Activated CD4-positive, alpha-beta T cell treated with anti-CD3 and anti-CD28 coated beads for 48 hours (primary cell): ENCODE results near the gene IQSEC3.

Experiments used
- DNase-seq: peaks from one replicate; pipeline ENCODE4 v3.0.0-alpha.2; 2020

IQSEC3 gene

DNA sequence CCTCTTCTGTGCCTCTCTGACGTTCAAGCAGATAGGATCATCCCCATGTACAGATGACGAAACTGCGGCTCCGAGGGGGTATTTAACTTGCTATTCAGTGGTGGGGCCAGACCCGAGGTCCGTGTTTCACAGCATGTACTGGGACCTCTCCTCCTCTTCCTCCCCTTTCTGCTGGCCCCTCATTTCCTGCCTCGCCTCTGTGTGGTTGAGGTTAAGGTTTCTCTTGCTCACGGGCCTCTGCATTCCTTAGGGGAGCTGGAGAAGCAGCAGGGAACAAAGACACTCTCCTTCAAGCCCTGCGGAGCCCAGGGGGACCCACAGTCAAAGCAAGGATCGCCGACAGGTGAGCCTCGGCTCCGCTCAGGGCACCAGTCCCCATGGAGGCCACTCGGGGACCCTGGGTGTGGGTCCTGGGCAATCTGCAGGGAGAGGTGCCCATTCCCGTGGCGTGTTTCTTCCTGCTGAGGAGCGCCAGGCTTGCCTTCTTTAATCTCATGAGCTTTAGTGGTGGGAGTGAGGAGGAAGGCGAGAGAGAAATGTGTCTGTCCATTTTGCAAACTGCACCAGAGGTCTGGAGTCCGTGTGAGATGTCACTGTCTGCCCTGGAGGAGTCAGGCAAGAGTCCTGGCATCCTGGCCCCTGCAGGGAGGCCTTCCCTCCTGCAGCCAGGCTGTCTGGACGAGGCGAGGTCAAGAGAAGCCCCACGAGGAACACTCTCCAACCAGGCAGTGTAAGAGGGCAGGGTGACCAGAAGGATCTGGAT, 102.4 kb downstream of the IQSEC3 start:
- no peak for DNase-seq

DNA sequence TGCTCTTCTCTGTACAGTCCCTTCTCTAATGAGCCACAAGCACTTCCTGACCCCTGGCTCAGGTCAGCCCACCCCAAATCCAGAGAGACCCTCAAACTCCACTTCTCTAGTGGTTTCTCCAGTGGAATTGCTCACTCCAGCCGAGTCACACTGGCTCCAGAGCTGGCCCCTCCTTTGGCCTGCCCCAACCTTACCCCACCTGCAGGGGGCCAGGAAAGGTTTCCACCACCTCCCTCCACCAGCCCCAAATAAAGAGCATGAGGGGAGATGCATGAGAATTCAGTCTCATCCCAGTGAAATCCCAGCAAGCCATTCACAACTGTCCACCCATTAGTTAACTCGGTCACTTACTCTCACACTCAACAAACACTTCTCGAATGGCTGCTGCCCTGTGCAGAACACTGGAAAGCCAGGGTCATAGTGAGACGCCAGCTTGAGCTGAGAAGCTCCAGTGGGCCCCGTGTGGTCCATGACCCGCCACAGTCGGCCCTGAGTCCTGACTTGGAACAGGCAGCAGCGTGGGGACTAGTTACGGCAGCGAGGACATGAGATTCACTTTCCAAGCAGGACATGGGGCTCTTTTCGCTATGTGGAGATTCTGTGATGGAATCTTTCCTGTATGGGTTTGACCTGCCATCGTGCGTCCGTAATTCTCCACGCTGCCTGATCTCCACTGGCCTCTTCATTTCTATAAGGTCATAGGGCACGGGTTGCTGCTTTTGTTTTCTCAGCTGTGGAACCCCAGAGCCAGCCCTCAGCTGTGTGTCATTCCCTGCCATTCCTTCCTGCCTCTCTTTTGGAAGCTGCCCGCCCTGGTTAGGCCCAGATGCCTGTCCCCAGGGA, 103.2 kb downstream of the IQSEC3 start:
- DNase-seq = no peak

DNA sequence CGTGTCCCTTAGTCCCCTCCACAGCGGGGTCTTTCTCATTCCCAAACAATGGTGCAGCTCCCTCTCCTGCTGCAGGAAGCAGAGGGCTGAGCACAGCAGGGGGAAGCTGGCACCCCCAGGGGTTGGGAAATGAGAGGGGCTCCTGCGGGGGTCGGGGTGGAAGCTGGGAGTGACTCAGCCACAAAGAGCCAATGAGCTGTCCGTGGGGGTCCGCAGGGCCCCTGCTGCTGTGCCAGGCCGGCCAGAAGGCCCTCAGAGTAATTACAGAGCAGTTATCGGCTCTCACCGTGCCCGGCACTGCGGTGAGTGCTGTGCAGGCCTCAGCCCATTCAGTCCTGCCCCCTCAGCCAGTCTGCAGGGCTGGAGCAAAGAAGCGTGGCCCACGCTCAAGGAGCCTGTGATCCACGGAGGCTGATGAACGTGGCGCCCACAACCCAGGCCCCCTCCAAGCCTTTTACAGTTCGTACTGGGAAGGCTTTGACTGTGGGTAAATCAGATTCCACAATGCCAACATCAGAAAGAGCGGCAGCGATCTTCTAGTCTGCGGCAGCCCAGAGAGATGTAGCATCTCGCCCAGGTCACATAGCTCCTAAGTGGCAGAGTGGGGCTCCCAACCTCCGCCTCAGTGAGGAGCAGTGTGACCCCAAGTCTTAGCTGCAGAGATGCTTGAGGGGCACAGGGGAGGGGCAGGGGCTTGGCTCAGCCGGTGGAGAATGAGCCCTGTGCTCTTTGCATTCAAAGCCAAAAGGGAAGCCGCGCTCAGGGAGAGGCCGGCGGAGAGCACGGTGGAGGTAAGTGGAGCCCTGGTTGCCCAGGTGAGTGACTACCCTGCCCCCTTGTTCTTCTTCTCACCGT, 104.0 kb downstream of the IQSEC3 start:
- DNase-seq = no peak

DNA sequence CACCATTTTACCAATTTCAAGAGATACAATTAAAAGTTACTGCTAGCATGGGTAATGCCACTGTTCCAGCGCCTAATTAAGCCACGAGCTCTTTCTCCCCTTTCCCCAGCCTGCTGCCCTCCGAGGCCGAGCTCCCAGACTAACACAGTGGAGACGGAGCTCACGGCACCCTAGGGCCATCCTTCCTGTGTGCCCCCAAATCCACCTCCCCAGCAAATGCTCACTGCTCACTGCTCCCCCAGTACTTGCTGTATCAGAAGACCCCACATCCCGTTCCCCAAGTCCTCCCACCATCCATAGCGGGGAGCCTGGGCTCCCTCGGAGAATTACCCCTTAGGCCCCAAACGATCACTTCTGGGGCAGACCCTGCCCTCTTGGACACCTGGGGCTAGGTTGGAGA, 104.7 kb downstream of the IQSEC3 start:
- DNase-seq = no peak

DNA sequence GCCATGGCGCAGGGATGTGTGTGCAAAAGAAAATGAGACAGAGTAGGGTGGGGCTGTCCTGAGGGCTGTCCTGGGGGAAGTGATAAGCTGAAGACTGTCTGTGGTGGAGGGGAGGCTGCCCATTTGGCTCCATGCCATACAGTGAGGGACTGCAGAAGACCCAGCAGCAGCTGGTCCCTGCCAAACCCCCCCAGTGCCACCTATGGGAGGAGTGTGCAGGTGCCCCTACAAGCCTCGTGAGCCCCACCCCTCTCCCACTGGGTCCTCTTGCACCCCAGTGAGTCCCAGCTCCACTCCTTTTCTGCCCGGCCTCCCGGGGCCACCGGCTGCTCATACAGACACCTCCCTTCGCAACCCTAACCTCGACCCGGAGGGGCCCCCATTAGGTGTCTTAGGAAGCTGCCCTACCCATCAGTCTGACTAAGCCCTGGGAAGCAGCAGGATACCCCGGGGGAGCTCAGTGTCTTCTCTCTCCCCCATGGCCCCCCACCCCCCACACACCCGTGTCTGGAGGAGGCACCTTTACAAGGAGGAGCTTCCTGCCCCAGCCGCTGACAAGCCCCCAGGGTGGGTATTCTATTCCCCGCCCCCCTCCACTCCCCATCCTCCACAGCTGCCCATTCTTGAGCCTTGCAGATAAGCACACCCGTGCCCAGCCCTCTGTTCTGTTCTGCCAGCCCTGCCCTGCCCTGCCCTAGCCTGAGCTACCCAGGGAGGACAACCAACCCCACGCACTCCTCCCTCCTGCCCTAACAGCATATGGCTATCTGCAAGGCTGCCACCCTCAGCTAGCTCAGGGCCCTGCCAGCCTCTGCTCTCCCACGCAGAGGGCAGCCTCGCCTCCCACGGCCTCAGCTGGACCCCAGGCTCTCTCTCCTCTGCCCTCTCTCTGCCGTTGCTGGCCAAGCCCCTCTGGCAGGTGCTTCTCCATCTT, 105.4 kb downstream of the IQSEC3 start:
- no peak for DNase-seq

DNA sequence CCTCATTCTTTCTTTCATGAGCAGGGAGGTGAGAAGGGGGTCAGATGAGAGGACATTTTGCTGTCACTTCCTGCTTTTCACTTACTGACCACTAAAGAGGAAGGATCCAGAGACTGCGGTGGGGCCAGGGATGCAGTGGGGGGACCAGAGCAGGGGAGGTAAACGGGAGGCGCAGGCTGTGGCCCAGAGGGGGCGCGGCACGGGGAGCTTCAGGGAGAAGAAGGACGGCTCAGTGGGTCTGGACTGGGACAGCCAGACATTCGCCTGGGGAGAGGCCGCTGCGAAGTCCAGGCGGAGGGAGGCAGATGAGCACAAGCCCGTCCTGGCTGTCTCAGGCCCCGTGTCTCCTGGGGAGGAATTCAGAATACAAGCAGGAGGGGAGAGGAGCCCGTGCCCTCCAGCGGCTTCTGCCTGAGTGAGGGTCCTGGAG, 106.2 kb downstream of the IQSEC3 start:
- no peak for DNase-seq

DNA sequence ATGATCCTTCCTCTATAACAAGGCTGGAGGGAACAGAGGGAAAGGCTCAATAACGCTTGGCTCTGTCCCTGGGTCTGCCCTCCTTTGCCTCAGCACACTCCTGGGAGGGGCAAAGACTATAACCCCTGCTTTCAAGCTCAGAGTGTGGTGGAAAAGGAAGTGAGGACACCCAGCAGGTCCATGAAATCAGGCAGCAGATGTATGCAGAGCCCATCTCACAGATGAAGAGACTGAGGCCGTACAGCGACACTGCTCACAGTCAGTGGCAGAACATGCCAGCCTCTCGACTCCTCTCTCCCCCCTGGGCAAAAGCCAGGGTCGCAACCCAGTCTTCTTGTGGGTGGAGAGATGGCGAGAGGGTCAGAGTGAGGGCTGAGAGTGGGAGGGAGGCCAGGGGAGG, 107.6 kb downstream of the IQSEC3 start:
- no peak for DNase-seq

DNA sequence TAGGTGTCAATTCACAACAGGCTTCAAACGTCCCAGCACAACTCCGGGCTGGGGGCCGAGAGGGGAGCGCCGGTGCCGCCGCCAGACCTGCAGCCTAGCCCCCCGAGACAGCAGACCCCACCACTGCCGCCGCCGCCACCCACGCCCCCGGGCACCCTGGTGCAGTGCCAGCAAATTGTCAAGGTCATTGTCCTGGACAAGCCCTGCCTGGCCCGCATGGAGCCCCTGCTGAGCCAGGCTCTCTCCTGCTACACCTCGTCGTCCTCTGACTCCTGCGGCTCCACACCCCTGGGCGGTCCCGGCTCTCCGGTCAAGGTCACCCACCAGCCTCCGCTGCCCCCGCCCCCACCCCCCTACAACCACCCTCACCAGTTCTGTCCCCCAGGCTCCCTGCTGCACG, 108.0 kb downstream of the IQSEC3 start:
- DNase-seq = no peak

DNA sequence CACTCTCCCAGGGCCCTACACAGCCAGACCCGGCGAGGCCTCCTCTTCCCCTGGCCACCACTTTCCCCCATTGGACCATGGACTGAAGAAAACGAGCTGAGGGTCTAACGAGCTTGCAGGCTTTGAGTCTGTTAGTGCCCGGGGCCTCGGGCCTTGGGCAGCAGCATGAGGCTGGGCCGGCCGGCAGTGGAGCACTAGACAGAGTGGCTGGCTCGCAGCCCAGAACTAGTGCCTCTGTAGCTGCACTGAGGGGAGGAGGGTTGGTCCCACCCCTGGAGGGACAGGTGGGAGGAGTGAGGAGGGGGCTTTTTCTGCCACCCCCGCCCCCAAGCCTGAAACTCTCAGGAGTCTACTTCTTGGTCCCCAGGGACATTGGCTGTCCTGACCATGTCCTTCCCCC, 108.7 kb downstream of the IQSEC3 start:
- no peak for DNase-seq

DNA sequence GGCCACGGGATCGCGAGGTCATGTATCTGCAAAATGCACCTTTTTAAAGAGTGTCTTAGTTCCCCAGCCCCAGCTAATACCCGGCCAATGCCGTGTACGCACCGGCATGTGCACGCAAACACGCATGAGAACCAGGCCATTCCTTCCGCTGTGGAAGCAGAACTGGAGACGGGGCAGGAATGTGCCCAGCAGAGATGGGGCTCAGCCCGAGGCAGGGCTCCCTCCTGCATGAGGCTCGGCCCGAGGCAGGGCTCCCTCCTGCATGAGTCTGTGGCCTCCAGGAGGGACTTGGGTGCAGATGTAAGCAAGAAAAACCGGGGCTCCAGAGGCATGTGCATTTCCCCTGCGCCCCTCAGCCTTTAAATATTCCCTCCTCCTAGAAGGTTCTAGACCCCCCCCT, 109.2 kb downstream of the IQSEC3 start:
- no peak for DNase-seq

DNA sequence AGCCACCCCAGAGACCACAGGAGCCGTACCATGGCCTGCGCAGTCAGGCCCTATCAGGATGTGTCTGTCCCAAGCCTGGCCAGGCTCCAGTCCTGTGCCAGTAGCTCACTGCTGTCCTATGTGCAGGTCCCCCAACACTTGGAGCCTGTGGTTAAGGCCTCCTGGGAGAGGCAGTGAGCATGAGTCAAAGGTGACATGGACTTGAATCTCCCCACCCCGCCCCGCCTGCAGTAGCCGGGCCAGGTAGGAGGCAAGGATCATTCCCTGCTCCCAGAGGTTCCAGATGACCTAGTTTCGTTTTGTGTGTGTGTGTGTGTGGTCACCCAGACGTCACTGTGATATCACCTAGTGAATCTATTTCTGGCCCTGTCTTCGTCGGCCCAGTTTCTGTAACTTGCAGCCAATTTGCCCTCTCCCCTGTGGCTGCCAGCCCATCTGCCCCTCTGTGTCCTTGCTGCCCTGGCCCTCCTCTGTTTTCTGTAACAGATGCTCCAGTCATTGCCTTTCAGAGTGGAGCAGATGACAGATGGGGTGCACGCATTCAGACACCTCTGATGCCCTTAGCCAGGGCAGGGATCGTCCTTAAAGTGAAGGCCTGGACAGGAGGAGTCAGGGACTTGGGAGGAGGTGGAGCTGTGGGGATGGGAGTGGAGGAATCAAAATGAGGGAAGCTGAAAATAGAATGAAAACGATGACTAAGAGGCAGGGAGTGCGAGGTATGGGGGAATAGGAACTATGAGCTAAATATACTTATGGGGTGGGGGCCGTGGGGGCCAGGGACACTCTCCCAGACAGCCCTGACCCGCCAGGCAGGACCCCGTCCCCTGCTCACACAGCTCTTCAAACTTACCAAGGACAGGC, 110.0 kb downstream of the IQSEC3 start:
- no peak for DNase-seq

DNA sequence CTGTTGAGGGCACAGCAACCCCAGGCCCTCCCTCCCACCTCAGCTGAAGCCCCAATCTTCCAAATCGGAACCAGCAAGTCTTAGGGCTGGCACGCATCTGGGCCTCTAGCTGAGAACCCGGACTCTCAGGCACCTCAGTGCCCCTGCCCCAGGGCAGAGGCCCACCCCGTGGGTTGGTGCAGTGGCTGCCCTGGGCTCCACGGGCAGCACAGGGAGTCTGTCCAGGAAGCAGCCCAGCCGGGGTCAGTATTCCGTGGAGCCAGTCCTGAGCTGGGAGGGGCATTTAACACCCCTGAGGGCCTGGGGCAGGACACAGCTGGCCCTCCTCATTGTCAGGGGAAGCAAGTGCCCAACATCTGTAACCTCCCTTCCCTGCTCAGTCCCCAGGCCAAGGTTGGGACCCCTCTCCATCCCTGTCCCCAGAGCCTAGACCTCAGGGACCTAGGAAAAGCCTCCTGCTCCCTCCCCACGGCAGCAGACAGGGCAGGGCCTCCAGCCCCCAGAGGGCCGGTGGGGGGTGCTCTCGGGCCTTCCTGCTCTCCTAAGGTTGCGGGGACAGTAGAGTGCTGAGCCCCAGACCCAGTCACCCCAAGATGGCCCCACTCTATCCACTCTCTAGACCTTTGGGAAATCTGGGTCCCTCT, 110.9 kb downstream of the IQSEC3 start:
- no peak for DNase-seq

DNA sequence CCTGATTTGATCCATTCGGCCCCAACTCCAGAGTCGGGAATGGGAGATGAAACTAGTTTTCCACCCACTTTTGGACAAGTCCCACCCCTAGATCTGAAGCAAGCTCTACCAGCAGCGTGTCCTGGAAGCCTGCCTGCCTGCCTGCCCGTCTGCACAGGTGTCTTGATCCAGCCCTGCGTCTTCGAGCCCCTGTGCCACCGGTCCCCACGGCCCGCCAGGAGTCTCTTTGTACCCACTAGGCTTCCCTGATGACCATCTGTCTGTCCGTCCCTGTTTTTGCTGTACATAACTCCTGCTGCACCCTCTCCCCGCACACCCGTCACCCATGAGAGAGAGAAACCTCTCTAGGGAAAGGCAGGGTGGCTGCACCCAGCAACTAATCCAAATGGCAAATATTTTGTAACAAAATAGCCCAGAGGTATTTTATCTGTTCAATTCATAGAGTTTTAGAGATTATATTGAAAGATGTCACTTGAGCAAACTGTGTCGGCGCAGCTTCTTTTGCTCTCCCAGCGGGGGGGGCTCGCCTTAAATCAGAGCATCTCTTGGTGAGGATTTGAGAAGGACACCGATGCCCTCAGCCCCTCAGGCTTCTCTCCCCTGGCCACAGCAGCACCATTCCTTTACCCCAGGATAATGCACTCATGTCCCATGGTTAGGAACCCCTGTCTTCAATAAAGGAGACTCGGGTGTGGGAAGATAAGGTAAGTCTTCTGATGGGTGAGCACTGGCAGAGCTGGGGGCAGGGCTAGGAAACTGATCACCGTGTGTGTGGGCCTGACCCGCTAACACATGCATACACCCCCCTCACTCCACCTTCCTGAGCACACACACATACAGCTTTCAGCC, 111.6 kb downstream of the IQSEC3 start:
- DNase-seq = no peak

DNA sequence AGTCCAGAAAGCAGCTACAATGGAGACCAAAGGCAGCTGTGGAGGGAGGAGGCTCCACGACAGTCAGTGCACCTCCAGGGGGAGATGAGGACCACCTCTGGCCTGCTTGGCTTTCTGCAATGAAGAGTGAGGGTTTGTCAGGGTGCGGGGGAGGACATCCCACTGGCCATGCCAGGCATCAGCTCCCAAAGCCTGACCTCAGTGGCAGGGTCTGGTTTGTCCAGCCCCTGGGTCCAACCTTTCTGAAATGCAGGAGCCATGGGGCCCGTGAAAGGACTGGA, 112.2 kb downstream of the IQSEC3 start:
- DNase-seq = no peak

DNA sequence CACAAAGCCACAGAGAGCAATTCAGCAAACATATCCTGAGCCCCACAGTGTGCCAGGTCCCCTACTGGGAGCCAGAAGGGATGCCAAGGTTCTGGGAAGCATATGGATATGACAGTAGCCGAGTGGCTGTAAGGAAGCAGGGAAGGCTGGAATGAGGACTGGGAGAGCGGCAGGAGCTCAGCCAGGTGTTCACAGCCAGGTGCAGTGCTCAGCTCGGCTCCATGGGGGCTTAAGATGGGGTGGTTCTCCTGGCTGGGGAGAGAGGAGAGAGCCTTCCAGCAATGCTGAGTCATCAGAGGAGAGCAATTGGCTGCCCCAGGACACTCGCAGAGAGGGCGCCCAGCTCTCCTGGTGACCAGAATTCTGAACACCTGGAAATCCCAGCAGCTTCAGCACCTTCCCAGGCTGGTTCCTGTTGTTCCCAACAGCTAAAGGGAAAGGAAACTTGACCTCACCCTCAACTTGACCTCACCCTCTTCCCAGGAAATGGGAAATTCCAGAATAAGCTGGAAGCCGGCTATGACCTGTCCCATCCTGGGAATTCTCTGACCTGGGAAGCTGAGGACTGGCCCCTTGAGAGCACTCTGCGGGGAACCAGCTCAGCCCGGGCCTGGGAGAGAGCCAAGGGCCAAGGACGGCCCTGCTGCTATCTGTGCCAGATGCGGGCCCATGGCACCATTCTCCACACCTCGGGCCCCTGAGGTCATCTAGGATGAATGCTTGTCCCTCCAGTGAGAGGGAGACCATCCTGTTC, 112.7 kb downstream of the IQSEC3 start:
- no peak for DNase-seq

DNA sequence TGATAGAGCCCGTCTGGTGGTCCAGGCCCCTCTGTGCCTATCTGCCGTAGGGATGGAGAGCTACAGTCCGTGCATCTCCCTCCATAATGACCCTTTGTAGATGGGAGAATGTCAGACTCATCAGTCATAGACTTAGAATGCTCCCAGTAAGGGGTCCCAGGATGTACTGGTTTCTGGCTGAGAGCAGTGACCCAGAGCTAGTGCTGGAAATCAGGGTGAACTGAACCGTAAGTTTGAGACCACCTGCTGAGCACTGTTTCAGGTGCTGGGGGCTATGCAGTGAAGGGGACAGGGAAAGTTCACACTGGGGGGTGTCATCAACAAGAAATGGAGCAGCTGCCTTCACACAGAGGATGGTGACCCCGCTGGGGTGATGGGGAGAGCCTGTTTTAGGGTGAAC, 113.3 kb downstream of the IQSEC3 start:
- DNase-seq = no peak

DNA sequence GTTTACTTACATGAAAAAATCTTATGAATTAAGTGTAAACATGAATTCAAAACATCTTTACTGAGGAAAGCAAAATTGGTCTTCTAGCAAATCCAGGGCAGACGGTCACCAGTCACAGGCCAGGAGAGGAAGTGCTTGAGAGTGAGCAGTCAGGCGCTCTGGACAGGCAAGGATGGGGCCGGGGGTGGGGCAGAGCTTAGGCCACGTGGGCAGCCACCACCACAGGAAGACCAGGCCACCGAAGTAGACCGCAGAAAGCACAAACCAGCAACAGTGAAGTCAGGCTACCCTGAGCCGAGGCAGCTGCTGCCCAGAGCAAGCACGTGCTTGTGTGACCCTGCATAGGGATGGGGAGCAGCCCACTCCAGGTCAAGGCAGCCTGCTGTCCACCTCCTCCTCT, 113.9 kb downstream of the IQSEC3 start:
- no peak for DNase-seq

DNA sequence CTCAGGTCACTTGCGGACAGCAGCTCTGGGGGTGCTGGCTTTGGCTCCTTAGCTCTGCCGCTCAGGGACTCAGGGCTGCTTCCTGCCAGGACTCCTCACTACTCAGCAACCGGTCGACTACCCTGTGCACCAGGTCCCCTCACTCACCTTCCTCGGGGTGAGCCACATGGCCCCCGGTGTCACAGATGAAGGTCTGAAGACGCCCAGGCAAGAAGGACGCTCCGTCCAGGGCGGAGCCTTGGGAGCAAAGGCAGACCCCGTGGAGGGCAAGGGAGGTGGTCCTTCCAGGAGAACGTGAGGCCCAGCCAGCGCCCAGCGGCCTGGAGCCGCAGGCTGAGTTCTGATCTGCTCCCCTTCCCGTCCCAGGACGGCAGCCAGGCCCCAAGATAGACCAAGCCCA, 115.4 kb downstream of the IQSEC3 start:
- no peak for DNase-seq

DNA sequence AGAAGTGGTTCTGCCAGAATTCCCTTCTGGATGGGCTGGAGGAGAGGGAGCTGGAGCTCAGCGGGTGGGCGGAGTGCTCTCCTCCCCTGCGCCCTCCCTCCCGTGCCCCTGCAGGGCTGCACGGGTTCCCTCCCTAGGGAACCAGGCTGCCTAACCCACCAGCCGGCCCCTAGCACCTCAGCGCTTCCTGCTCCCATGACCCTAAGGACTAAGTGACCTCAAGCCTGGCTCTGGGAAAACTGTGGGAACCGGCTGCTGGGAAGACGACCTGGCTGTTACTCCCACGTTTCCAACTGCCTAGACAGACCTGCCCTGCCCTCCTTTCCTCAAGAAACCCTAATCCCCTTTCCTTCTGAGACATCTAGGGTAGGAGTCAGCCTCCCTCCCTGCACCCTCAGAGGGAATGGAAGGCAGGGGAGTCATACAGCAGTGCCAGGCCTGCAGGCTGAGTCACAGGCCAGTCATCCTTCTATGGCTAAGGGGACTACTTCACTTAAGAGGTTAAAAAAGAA, 115.9 kb downstream of the IQSEC3 start:
- no peak for DNase-seq
